ENCODE measurements around the gene CPXM2.

DNA sequence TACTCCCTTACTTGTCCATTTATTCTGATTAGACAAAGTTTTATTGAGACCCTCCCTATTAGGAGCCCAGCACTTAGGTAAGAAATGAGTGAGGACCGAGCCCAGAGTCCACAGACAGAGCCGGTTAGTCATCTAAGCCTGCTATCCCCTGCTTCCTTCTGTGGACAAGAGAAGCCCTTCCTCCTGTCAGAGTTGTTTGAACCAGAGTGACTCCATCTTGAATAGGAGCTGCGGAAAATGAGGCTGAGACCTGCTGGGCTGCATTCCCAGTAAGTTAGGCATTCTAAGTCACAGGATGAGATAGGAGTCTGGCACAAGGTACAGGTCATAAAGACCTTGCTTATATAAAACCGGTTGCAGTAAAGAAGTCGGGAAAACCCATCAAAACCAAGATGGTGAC is 109.1 kb downstream of the CPXM2 start:
- TF ChIP-seq, protein P1, sequence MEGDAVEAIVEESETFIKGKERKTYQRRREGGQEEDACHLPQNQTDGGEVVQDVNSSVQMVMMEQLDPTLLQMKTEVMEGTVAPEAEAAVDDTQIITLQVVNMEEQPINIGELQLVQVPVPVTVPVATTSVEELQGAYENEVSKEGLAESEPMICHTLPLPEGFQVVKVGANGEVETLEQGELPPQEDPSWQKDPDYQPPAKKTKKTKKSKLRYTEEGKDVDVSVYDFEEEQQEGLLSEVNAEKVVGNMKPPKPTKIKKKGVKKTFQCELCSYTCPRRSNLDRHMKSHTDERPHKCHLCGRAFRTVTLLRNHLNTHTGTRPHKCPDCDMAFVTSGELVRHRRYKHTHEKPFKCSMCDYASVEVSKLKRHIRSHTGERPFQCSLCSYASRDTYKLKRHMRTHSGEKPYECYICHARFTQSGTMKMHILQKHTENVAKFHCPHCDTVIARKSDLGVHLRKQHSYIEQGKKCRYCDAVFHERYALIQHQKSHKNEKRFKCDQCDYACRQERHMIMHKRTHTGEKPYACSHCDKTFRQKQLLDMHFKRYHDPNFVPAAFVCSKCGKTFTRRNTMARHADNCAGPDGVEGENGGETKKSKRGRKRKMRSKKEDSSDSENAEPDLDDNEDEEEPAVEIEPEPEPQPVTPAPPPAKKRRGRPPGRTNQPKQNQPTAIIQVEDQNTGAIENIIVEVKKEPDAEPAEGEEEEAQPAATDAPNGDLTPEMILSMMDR (IDR thresholded peaks at IDR 0.05), result no peak
- TF ChIP-seq TAF1 (IDR thresholded peaks at IDR 0.05; ENCODE audit: borderline replicate concordance, low read depth, low read length), result no peak
- no peak for TF ChIP-seq JUND (IDR thresholded peaks at IDR 0.05)
- TF ChIP-seq, protein P2, sequence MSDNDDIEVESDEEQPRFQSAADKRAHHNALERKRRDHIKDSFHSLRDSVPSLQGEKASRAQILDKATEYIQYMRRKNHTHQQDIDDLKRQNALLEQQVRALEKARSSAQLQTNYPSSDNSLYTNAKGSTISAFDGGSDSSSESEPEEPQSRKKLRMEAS (IDR thresholded peaks at IDR 0.05; ENCODE audit: low read depth), result no peak
- no peak for TF ChIP-seq POLR2AphosphoS5 (IDR thresholded peaks at IDR 0.05; ENCODE audit: low read depth, low read length)
- TF ChIP-seq, protein P3, sequence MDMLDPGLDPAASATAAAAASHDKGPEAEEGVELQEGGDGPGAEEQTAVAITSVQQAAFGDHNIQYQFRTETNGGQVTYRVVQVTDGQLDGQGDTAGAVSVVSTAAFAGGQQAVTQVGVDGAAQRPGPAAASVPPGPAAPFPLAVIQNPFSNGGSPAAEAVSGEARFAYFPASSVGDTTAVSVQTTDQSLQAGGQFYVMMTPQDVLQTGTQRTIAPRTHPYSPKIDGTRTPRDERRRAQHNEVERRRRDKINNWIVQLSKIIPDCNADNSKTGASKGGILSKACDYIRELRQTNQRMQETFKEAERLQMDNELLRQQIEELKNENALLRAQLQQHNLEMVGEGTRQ (IDR thresholded peaks at IDR 0.05; ENCODE audit: borderline replicate concordance, low read depth, low read length), result no peak
- TF ChIP-seq RCOR1 (IDR thresholded peaks at IDR 0.05; ENCODE audit: low read length), result no peak
- TF ChIP-seq, protein P4, sequence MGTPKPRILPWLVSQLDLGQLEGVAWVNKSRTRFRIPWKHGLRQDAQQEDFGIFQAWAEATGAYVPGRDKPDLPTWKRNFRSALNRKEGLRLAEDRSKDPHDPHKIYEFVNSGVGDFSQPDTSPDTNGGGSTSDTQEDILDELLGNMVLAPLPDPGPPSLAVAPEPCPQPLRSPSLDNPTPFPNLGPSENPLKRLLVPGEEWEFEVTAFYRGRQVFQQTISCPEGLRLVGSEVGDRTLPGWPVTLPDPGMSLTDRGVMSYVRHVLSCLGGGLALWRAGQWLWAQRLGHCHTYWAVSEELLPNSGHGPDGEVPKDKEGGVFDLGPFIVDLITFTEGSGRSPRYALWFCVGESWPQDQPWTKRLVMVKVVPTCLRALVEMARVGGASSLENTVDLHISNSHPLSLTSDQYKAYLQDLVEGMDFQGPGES (IDR thresholded peaks at IDR 0.05; ENCODE audit: low read depth, low read length), result no peak
- no peak for TF ChIP-seq GABPA (IDR thresholded peaks at IDR 0.05; ENCODE audit: low read depth)
- TF ChIP-seq MXI1 (IDR thresholded peaks at IDR 0.05; ENCODE audit: low read depth, low read length), result no peak
- no peak for TF ChIP-seq RAD21 (IDR thresholded peaks at IDR 0.05; ENCODE audit: low read length)

Data from SK-N-SH (cell line).